Measurements from ENCODE around the gene CCDC141.

The CCDC141 gene

GRCh38 chr2:178848335-178848734 lies 201.6 kb downstream of the CCDC141 start:
- H3K27ac ChIP-seq (ENCODE audit: low read length) = no peak overlapping the region

DNA sequence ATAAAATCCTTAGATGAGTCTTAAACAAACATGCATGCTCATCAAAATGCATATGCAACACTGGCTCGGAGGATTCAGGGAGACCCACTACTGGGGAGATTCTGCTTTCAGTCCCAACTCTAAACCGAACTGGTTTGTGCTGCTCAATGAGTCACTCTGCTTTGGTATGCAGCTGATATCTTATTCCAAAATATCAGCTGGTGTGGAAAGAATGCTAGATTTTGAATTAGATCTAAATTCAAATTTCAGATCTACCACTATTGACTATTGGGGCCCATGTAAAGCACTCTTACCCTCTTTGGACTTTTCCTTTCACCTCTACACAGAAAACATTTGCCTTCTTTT lies 203.5 kb downstream of the CCDC141 start:
- Histone ChIP-seq H3K9me3 (ENCODE audit: insufficient read depth, low read length, severe bottlenecking) (no peaks in the 10 kb centered on the region), H3K4me2 (ENCODE audit: insufficient read depth, low read length) (no peak overlapping the region), H2AFZ (ENCODE audit: low read depth, low read length) (no peak overlapping the region), H4K20me1 (ENCODE audit: insufficient read depth, low read length) (no peaks in the 10 kb centered on the region), H3K9ac (ENCODE audit: low read depth, low read length) (no peak overlapping the region), H3K79me2 (ENCODE audit: insufficient read depth, low read length) (no peaks in the 10 kb centered on the region), H3K27me3 (ENCODE audit: insufficient read depth, low read length, poor library complexity) (no peaks in the 10 kb centered on the region), H3K27ac (ENCODE audit: low read length) (no peak overlapping the region), H3K4me3 (ENCODE audit: low read depth in 1 of 2, low read length in 2 of 2) (no peak overlapping the region), H3K4me1 (ENCODE audit: insufficient read depth, low read length) (no peaks in the 10 kb centered on the region), H3K36me3 (ENCODE audit: insufficient read depth, low read length) (no peaks in the 10 kb centered on the region)
- TF ChIP-seq, protein P1, sequence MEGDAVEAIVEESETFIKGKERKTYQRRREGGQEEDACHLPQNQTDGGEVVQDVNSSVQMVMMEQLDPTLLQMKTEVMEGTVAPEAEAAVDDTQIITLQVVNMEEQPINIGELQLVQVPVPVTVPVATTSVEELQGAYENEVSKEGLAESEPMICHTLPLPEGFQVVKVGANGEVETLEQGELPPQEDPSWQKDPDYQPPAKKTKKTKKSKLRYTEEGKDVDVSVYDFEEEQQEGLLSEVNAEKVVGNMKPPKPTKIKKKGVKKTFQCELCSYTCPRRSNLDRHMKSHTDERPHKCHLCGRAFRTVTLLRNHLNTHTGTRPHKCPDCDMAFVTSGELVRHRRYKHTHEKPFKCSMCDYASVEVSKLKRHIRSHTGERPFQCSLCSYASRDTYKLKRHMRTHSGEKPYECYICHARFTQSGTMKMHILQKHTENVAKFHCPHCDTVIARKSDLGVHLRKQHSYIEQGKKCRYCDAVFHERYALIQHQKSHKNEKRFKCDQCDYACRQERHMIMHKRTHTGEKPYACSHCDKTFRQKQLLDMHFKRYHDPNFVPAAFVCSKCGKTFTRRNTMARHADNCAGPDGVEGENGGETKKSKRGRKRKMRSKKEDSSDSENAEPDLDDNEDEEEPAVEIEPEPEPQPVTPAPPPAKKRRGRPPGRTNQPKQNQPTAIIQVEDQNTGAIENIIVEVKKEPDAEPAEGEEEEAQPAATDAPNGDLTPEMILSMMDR (IDR thresholded peaks at IDR 0.05; ENCODE audit: borderline replicate concordance, extremely low read depth, low read length, poor library complexity, severe bottlenecking) = no peak
- no peak for TF ChIP-seq EZH2 (IDR thresholded peaks at IDR 0.05; ENCODE audit: borderline replicate concordance, low read depth, low read length, severe bottlenecking)
- no peak for ATAC-seq (ENCODE audit: insufficient read depth, low read depth)
- DNase-seq = no peak

More at GRCh38 chr2:178848335-178848734, 201.6 kb downstream of the CCDC141 start:
- Histone ChIP-seq H3K4me3 (ENCODE audit: low read depth in 1 of 2, low read length in 2 of 2) (no peak overlapping the region), H3K4me1 (ENCODE audit: insufficient read depth, low read length) (no peaks in the 10 kb centered on the region), H2AFZ (ENCODE audit: low read depth, low read length) (no peak overlapping the region), H4K20me1 (ENCODE audit: insufficient read depth, low read length) (no peaks in the 10 kb centered on the region), H3K4me2 (ENCODE audit: insufficient read depth, low read length) (no peak overlapping the region), H3K36me3 (ENCODE audit: insufficient read depth, low read length) (no peaks in the 10 kb centered on the region), H3K9ac (ENCODE audit: low read depth, low read length) (no peak overlapping the region), H3K27me3 (ENCODE audit: insufficient read depth, low read length, poor library complexity) (no peaks in the 10 kb centered on the region), H3K9me3 (ENCODE audit: insufficient read depth, low read length, severe bottlenecking) (no peaks in the 10 kb centered on the region), H3K79me2 (ENCODE audit: insufficient read depth, low read length) (no peaks in the 10 kb centered on the region)
- ATAC-seq (ENCODE audit: insufficient read depth, low read depth) (no peak), DNase-seq (no peak)
- TF ChIP-seq EZH2 (IDR thresholded peaks at IDR 0.05; ENCODE audit: borderline replicate concordance, low read depth, low read length, severe bottlenecking) = no peak
- TF ChIP-seq, protein P1 (IDR thresholded peaks at IDR 0.05; ENCODE audit: borderline replicate concordance, extremely low read depth, low read length, poor library complexity, severe bottlenecking) = no peak

- no peaks in the 10 kb centered on the region for H3K9me3 ChIP-seq (ENCODE audit: insufficient read depth, low read length, severe bottlenecking)
These were observed 204.1 kb downstream of the CCDC141 start for GRCh38 chr2:178845566-178846457.

More at GRCh38 chr2:178845566-178846457, 204.1 kb downstream of the CCDC141 start:
- no peak overlapping the region for H2AFZ ChIP-seq (ENCODE audit: low read depth, low read length)
- H4K20me1 ChIP-seq (ENCODE audit: insufficient read depth, low read length) = no peaks in the 10 kb centered on the region
- no peaks in the 10 kb centered on the region for H3K36me3 ChIP-seq (ENCODE audit: insufficient read depth, low read length)
- no peak overlapping the region for H3K9ac ChIP-seq (ENCODE audit: low read depth, low read length)
- TF ChIP-seq EZH2 (IDR thresholded peaks at IDR 0.05; ENCODE audit: borderline replicate concordance, low read depth, low read length, severe bottlenecking) = no peak
- TF ChIP-seq, protein P1 (IDR thresholded peaks at IDR 0.05; ENCODE audit: borderline replicate concordance, extremely low read depth, low read length, poor library complexity, severe bottlenecking) = no peak
- no peak overlapping the region for H3K4me3 ChIP-seq (ENCODE audit: low read depth in 1 of 2, low read length in 2 of 2)
- no peaks in the 10 kb centered on the region for H3K79me2 ChIP-seq (ENCODE audit: insufficient read depth, low read length)
- ATAC-seq (ENCODE audit: insufficient read depth, low read depth) (no peak), DNase-seq (no peak)
- H3K27ac ChIP-seq (ENCODE audit: low read length) = no peak overlapping the region
- H3K4me2 ChIP-seq (ENCODE audit: insufficient read depth, low read length) = no peak overlapping the region
- peaks cover 3% of the 10 kb centered on the region for H3K27me3 ChIP-seq (ENCODE audit: insufficient read depth, low read length, poor library complexity)
- no peaks in the 10 kb centered on the region for H3K4me1 ChIP-seq (ENCODE audit: insufficient read depth, low read length)
